DND-41 (cell line): ENCODE data around the gene DDX50.

Experiments
- ATAC-seq: fragments of 200-7000 bp; cut with Tn5 transposase; 3 replicates; pipeline ENCODE4 v1.9.1; 2021; ENCODE audit warnings: low read depth; ENCODE audit not compliant: insufficient read depth
- DNase-seq: peaks from one replicate; pipeline ENCODE4 v3.0.0-alpha.2; 2020
- H2AFZ ChIP-seq: 2 replicates; pipeline ENCODE4 v1.6.0; 2012; ENCODE audit warnings: low read depth, low read length
- H3K27ac ChIP-seq: 2 replicates; pipeline ENCODE4 v1.5.1; 2012; ENCODE audit warnings: low read length, inconsistent platforms
- H3K27me3 ChIP-seq: fragments of 200-600 bp; sonication (generic); 2 replicates; pipeline ENCODE4 v1.6.0; 2012; ENCODE audit warnings: low read length, mild to moderate bottlenecking, inconsistent platforms; ENCODE audit not compliant: insufficient read depth, poor library complexity
- H3K36me3 ChIP-seq: 2 replicates; pipeline ENCODE4 v1.5.1; 2012; ENCODE audit warnings: low read length, inconsistent platforms; ENCODE audit not compliant: insufficient read depth
- H3K4me1 ChIP-seq: 2 replicates; pipeline ENCODE4 v1.5.1; 2012; ENCODE audit warnings: mild to moderate bottlenecking, low read length; ENCODE audit not compliant: insufficient read depth
- H3K4me2 ChIP-seq: 2 replicates; pipeline ENCODE4 v1.6.0; 2012; ENCODE audit warnings: mild to moderate bottlenecking, moderate library complexity, low read length, inconsistent platforms; ENCODE audit not compliant: insufficient read depth
- H3K4me3 ChIP-seq, 2 experiments: fragments of 200-600 bp in 1 of 2; shearing (Covaris generic) in 1 of 2; 2 replicates each; pipeline ENCODE4 v1.5.1; 2012 to 2016; ENCODE audit warnings: inconsistent platforms in 2 of 2, low read length in 2 of 2, mild to moderate bottlenecking in 2 of 2, low read depth in 1 of 2, moderate library complexity in 1 of 2
- H3K79me2 ChIP-seq: 2 replicates; pipeline ENCODE4 v1.6.0; 2012; ENCODE audit warnings: low read length, inconsistent platforms; ENCODE audit not compliant: insufficient read depth
- H3K9ac ChIP-seq: 2 replicates; pipeline ENCODE4 v1.6.0; 2012; ENCODE audit warnings: low read depth, mild to moderate bottlenecking, inconsistent platforms, low read length, moderate library complexity
- H3K9me3 ChIP-seq: 2 replicates; pipeline ENCODE4 v1.5.1; 2012; ENCODE audit warnings: low read length, moderate library complexity, mild to moderate bottlenecking, inconsistent platforms; ENCODE audit not compliant: insufficient read depth, severe bottlenecking
- H4K20me1 ChIP-seq: 2 replicates; pipeline ENCODE4 v1.6.0; 2012; ENCODE audit warnings: low read length; ENCODE audit not compliant: insufficient read depth
- EZH2 ChIP-seq: IDR thresholded peaks from 3 replicates; pipeline ENCODE4 v1.6.1; 2012; ENCODE audit warnings: borderline replicate concordance, low read depth, mild to moderate bottlenecking, moderate library complexity, low read length, inconsistent platforms; ENCODE audit not compliant: severe bottlenecking
- TF ChIP-seq, protein P1 (sequence below): IDR thresholded peaks from 2 replicates; pipeline ENCODE4 v1.5.1; 2012; ENCODE audit warnings: borderline replicate concordance, low read length, moderate library complexity, mild to moderate bottlenecking; ENCODE audit not compliant: poor library complexity, severe bottlenecking; ENCODE audit errors: extremely low read depth

DDX50 gene

DNA sequence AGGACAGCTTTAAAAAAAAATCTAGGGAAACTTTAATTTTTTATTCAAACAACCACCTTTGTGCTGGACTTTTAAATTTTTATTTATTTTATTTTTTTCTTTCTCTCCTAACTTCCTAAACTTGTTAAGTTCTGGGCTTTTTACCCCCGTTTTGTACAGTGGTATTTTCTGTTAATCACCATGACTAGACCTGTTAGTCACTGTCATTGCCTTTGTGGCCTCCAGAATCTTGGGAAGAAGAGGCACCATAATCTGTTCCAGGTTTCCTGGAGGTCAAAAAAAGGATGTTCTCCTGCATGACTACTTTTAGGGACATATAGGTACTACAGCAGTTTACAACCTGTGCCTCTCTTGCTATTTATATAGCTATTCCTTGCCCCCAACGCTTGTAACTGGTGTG lies 31.1 kb upstream of the DDX50 start:
- Histone ChIP-seq H3K27ac (no peak overlapping the region), H2AFZ (no peak overlapping the region), H3K4me1 (no peaks in the 10 kb centered on the region), H3K9me3 (peaks cover 8% of the 10 kb centered on the region), H3K4me2 (no peak overlapping the region), H3K9ac (no peak overlapping the region), H4K20me1 (no peaks in the 10 kb centered on the region), H3K36me3 (no peaks in the 10 kb centered on the region), H3K79me2 (no peaks in the 10 kb centered on the region), H3K4me3 (no peak overlapping the region), H3K27me3 (no peaks in the 10 kb centered on the region)
- no peak for DNase-seq
- TF ChIP-seq, protein P1, sequence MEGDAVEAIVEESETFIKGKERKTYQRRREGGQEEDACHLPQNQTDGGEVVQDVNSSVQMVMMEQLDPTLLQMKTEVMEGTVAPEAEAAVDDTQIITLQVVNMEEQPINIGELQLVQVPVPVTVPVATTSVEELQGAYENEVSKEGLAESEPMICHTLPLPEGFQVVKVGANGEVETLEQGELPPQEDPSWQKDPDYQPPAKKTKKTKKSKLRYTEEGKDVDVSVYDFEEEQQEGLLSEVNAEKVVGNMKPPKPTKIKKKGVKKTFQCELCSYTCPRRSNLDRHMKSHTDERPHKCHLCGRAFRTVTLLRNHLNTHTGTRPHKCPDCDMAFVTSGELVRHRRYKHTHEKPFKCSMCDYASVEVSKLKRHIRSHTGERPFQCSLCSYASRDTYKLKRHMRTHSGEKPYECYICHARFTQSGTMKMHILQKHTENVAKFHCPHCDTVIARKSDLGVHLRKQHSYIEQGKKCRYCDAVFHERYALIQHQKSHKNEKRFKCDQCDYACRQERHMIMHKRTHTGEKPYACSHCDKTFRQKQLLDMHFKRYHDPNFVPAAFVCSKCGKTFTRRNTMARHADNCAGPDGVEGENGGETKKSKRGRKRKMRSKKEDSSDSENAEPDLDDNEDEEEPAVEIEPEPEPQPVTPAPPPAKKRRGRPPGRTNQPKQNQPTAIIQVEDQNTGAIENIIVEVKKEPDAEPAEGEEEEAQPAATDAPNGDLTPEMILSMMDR, result no peak
- no peak for TF ChIP-seq EZH2
- no peak for ATAC-seq

DNA sequence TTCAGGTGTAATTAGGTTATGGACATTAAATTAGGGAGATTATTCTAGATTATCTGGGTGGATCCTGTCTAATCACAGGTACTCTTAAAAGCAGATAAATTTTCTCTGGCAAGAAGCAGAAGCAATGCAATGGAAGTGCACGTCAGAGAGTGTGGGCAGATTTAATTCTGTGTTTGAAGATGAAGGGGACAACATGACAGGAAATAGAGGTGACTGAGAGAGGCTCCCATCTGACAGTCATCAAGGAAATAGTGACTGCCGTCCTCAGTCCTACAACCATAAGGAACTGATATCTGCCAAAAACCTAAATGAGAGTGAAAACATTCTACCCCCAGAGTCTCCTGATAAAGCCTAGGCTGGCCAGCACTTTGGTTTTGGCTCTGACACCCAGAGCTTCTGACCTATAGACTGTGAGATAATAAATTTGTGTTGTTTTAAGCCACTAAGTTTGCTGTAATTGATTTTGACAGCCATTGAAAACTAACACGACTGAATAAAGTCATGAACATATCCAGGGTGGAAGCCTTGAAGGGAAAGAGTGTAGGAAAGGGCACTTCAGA lies 30.5 kb upstream of the DDX50 start:
- H3K4me2 ChIP-seq, result no peak overlapping the region
- no peak overlapping the region for H2AFZ ChIP-seq
- no peaks in the 10 kb centered on the region for H3K4me1 ChIP-seq
- no peaks in the 10 kb centered on the region for H3K79me2 ChIP-seq
- DNase-seq, result no peak
- no peak overlapping the region for H3K9ac ChIP-seq
- H3K36me3 ChIP-seq, result no peaks in the 10 kb centered on the region
- ATAC-seq, result no peak
- H3K4me3 ChIP-seq, result no peak overlapping the region
- no peaks in the 10 kb centered on the region for H4K20me1 ChIP-seq
- H3K27me3 ChIP-seq, result no peaks in the 10 kb centered on the region
- H3K27ac ChIP-seq, result no peak overlapping the region
- no peak for TF ChIP-seq EZH2
- TF ChIP-seq, protein P1, result no peak
- H3K9me3 ChIP-seq, result peaks cover 8% of the 10 kb centered on the region

DNA sequence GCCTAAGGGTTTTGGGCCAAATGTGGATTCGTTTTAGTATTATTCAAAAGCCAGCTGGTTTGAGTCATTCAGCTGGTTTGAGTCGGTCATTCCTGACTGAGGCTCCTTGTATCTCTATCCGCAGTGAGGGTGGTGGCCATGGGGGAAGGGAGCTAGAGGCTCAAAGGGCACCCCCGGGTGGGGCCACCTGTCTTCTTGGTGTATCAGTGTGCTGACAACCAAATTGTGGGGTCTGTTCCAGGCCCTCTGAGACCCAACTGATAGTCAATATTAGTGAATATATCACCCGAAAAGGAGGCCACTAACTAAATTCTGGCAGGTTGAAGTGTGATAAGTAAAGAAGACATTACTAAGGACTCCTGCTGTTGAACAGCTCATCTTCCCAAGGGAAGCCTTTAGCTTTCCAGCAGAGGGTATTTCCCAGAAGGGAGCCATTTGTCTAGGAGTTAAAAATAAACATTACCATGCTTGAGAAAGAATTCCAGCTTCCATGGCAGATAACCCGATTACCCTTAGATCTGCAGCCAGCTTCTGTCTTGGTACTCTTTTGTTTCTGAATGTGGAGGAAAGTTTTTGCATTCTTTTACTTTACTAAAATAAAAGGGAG lies 29.9 kb upstream of the DDX50 start:
- no peaks in the 10 kb centered on the region for H3K27me3 ChIP-seq

More for the DNA sequence above, 29.9 kb upstream of the DDX50 start:
- DNase-seq, result no peak
- Histone ChIP-seq H2AFZ (no peak overlapping the region), H4K20me1 (no peaks in the 10 kb centered on the region), H3K9ac (no peak overlapping the region), H3K4me3 (no peak overlapping the region), H3K79me2 (no peaks in the 10 kb centered on the region), H3K27ac (no peak overlapping the region), H3K4me2 (no peak overlapping the region), H3K9me3 (peaks cover 8% of the 10 kb centered on the region), H3K36me3 (no peaks in the 10 kb centered on the region), H3K4me1 (no peaks in the 10 kb centered on the region)
- no peak for TF ChIP-seq EZH2
- TF ChIP-seq, protein P1, result no peak
- no peak for ATAC-seq
